Adrenal gland (tissue), 5 donors: ENCODE data around the gene HSPB1.

Source experiments
- POLR2A ChIP-seq, 2 donors: fragments of 450-650 bp; IDR thresholded peaks; one replicate each; pipeline ENCODE4 v1.6.1; 2017; ENCODE audit warnings: antibody characterized with exemption in 2 of 2, mild to moderate bottlenecking in 2 of 2, moderate library complexity in 1 of 2
- TF ChIP-seq, protein P1 (sequence below), 6 experiments: fragments of 450-650 bp in 4 of 6; fragments of 200-600 bp in 2 of 6; sonication (generic) in 1 of 6; IDR thresholded peaks; 1 replicate in 5 of 6; 2 replicates in 1 of 6; pipeline versions ENCODE4 v1.5.1 to v1.8.0; 2016 to 2021; ENCODE audit warnings: antibody characterized with exemption in 6 of 6, mild to moderate bottlenecking in 2 of 6, moderate library complexity in 1 of 6
- donor health status: DM: no; HTN: no; CAD: no.

DNA sequence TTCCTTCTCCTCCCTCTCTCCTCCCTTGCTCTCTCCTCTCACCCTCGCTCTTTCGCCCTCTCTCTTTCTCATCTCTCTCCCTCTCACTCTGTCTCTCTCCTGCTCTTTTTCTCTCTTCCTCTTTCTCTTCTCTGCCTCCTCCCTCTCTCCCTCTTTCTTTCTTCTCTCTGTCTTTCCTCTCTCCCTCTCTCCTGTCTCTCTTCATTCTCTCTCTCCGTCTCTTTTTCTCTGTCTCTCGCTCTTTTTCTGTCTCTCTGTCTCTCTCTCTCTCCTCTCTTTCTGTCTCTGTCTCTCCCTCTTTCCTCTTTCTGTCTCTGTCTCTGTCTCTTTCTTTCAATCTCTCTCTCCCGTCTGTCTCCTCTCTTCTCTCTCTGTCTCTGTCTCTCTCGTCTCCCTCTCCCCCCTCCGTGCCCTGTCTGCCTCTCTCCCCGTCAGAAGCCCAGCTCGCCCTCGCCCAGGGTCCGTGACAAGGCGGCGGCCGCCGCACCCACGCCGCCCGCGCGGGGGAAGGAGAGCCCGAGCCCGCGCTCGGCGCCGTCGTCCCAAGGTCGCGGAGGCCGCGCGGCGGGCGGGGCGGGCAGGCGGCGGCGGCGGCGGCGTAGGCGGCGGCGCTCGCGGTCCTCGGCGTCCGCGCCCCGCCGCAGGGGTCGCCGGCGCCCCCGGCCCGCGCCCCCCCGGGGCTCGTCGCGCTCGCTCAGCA lies 21.3 kb upstream of the HSPB1 start:
- TF ChIP-seq, protein P1, sequence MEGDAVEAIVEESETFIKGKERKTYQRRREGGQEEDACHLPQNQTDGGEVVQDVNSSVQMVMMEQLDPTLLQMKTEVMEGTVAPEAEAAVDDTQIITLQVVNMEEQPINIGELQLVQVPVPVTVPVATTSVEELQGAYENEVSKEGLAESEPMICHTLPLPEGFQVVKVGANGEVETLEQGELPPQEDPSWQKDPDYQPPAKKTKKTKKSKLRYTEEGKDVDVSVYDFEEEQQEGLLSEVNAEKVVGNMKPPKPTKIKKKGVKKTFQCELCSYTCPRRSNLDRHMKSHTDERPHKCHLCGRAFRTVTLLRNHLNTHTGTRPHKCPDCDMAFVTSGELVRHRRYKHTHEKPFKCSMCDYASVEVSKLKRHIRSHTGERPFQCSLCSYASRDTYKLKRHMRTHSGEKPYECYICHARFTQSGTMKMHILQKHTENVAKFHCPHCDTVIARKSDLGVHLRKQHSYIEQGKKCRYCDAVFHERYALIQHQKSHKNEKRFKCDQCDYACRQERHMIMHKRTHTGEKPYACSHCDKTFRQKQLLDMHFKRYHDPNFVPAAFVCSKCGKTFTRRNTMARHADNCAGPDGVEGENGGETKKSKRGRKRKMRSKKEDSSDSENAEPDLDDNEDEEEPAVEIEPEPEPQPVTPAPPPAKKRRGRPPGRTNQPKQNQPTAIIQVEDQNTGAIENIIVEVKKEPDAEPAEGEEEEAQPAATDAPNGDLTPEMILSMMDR (IDR thresholded peaks at IDR 0.05), result no peak
- no peak for TF ChIP-seq POLR2A (IDR thresholded peaks at IDR 0.05)
